HT1080 (cell line): Measurements from ENCODE around the gene PTPRD. TPM values are rescaled to one million over a fixed set of nuclear protein-coding genes. Genes with fewer than 3 reads are reported as not detected.

Experiments used
- DNase-seq: peaks from one replicate; pipeline ENCODE4 v3.0.0-alpha.2; 2015; ENCODE audit warnings: low read depth
- polyA plus RNA-seq, 2 experiments: library from polyadenylated mRNA; depleted of rRNA; stranded (reverse); fragments of >200 nt; gene quantifications; 2 replicates each; pipeline ENCODE4 v1.2.3, GENCODE V29; 2015
- total RNA-seq: library from RNA; depleted of rRNA; stranded (reverse); fragments of >200 nt; shearing (Covaris generic); gene quantifications from 2 replicates; pipeline ENCODE4 v1.2.3, GENCODE V29; 2014; rRNA removed

Gene PTPRD
- total RNA-seq: 9.1 and 9.6 TPM in 2 replicates
- 4.1 and 9.8 TPM in 2 replicates for polyA plus RNA-seq (2015; cell fraction: cytosol; rRNA removed)
- 32.2 and 34.2 TPM in 2 replicates for polyA plus RNA-seq (2015; cell fraction: nucleus; rRNA removed)

GRCh38 chr9:10612641-10613398 lies at the start of gene PTPRD:
TSS of gene PTPRD (minus strand) at chr9:10613002.
- peak; percentile 76 for DNase-seq

- DNase-seq: no peak
These were observed 49.2 kb upstream of the PTPRD start for GRCh38 chr9:10661994-10662393.

- peak; percentile 11 for DNase-seq
These were observed 48.6 kb upstream of the PTPRD start for GRCh38 chr9:10661376-10661775.

GRCh38 chr9:10651012-10651411 lies 38.2 kb upstream of the PTPRD start:
- DNase-seq: no peak

- DNase-seq: no peak
These were observed 36.3 kb upstream of the PTPRD start for GRCh38 chr9:10649076-10649475.

- DNase-seq: no peak
These were observed 21.0 kb upstream of the PTPRD start for GRCh38 chr9:10633785-10634184.

- peak; percentile 70 for DNase-seq
These were observed 1.5 kb upstream of the PTPRD start for GRCh38 chr9:10614196-10614800.

GRCh38 chr9:10613419-10613818 lies 617 bp upstream of the PTPRD start:
- DNase-seq: no peak

- DNase-seq: no peak
These were observed 7.4 kb downstream of the PTPRD start for GRCh38 chr9:10605388-10605787.

- DNase-seq: no peak
These were observed 7.9 kb downstream of the PTPRD start for GRCh38 chr9:10604927-10605326.

- no peak for DNase-seq
These were observed 15.0 kb downstream of the PTPRD start for GRCh38 chr9:10597801-10598200.

- no peak for DNase-seq
These were observed 18.3 kb downstream of the PTPRD start for GRCh38 chr9:10594482-10594881.

- no peak for DNase-seq
These were observed 26.4 kb downstream of the PTPRD start for GRCh38 chr9:10586407-10586806.

- DNase-seq: no peak
These were observed 41.1 kb downstream of the PTPRD start for GRCh38 chr9:10571699-10572098.

GRCh38 chr9:10566848-10567247 lies 46.0 kb downstream of the PTPRD start:
- DNase-seq: no peak

- DNase-seq: peak; percentile 29
These were observed 50.0 kb downstream of the PTPRD start for GRCh38 chr9:10562581-10563343.

GRCh38 chr9:10548348-10548747 lies 64.5 kb downstream of the PTPRD start:
- no peak for DNase-seq

- no peak for DNase-seq
These were observed 74.7 kb downstream of the PTPRD start for GRCh38 chr9:10538073-10538472.

GRCh38 chr9:10534850-10535249 lies 78.0 kb downstream of the PTPRD start:
- DNase-seq: no peak

- no peak for DNase-seq
These were observed 86.8 kb downstream of the PTPRD start for GRCh38 chr9:10525972-10526371.

GRCh38 chr9:10523164-10523563 lies 89.6 kb downstream of the PTPRD start:
- DNase-seq: no peak

- no peak for DNase-seq
These were observed 100.7 kb downstream of the PTPRD start for GRCh38 chr9:10512144-10512543.
